ENCODE data around the gene AP1AR.
"Not testable (repeated sequence)": the region's sequence is repeated elsewhere in the genome, so short reads cannot be mapped to it uniquely, and the experiment has no call there.

The AP1AR gene

DNA sequence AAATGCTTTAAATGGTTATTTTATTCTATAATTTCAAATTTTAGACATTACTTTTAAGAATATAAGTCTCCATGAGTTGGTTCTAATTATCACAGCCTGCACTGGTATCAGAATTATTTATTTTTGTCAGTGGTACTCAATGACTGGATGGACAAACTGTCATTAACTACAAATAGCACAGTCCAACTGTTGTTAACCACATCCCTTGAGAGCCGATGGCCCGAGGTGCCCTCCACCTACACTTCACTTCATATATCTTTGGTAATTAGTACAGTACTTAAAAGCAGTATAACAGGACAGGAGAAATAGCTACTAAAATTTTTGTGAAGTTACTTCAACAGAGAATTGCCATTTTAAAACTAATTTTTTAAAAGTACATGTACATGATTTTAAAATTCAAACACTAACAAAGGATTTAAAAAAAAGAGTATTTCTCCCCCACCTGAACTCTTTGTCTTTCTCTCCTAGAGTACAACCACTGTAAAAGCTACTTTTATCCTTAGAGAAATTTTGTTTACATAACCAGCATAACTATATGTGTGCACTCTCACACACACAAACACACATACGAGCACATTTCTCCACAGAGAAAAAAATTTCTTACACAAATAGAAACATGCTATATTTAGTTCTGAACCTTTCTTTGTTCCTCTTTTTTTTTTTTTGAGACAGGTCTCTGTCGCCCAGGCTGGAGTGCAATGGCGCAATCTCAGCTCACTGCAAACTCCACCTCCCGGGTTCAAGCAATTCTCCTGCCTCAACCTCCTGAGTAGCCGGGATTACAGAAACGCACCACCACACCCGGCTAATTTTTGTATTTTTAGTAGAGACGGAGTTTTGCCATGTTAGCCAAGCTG is 47.7 kb downstream of the AP1AR start:
- DNase-seq (ENCODE audit: low read depth), result no peak

DNA sequence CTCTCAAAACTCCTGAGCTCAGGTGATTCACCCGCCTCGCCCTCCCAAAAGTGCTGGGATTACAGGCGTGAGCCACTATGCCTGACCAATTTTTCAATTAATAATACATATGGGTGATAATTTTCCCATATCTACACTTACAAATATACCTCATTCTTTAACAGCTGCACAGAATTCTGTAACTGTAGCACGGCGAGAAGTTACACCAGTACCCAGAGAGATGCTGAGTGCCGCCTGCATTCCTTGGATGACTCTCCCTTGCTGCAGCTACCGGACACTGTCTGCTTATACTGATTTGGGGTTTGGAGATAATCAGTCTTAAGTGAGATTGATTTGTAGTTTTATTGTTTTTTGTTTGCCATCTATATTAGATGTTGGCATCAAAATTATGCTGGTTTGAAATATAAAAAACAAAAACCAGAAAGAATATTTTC is 48.3 kb downstream of the AP1AR start:
- no peak for DNase-seq (ENCODE audit: low read depth)

DNA sequence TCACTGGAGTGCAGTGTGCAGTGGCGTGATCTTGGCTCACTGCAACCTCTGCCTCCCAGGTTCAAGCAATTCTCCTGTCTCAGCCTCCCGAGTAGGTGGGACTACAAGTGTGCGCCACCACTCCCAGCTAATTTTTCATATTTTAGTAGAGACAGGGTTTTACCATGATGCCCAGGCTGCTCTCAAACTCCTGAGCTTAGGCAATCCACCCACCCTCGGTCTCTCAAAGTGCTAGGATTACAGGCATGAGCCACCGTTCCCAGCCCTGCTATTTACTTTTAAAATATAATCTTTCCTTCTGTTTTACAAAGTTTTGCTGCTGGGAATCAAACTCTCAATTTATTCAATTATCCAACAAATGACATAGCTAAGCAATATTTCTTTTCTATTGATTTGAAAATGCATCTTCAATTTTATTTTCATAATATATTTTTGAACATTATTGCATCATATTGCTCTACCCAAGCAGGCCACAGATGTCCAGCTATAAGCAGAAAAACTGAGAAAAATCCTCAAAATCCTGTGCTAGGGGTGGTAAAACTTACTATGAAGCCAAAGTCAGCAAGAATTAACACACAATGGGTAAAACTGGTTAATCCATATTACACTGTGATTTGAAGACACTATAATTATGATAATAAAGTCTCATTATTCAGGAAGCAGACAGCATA is 48.9 kb downstream of the AP1AR start:
- DNase-seq (ENCODE audit: low read depth), result no peak

DNA sequence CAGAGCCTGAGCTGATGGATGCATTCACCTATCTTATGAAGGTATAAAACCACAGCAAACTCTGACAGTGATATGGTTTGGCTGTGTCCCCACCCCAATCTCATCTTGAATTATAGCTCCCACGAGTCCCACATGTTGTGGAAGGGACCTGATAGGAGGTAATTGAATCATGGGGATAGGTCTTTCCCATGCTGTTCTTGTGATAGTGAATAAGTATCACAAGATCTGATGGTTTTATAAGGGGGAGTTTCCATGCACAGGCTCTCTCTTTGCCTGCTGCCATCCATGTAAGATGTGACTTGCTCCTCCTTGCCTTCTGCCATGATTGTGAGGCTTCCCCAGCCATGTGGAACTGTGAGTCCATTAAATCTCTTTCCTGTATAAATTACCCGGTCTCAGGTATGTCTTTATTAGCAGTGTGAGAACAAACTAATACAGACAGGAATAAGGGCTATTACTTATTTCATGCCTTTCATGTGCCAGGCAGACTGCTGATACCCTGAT is 50.4 kb downstream of the AP1AR start:
- not testable (repeated sequence) for DNase-seq (ENCODE audit: low read depth)

DNA sequence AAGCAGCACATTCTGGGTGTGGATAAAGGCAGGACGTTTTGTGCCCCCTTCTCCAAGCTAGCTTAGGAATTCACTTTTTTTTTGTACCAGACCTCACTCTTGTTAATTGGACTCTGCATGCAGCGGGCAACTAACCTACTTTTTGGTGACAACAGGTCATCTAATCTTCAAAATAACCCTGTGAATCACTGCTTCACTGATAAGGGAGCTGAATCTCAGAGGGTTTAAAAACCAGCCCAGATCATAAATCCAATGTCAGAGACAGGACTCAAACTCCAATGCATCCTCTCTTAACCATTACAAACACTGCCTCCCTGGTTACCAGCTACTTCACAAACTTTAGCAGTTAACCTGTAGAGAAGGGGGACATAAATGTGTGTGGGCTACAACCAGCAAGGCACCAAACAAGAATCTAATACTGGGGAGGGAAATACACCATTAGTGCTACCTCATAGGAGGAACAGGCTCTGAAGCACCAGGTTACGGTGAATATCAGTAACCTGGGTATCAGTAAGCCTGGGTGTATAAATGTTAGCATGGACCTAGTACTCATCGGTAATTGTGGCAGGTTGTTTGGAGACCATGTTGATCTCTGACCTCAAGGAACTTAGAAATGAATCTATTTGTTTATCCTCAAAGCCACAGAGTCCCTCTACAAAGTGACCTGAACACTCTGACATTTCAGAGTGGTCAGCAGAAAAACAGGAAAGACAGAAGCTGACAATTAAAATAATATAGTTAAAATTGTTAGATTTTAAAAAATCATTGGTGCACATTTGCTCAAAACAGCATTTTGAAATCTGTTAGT is 51.5 kb downstream of the AP1AR start:
- DNase-seq (ENCODE audit: low read depth), result no peak

DNA sequence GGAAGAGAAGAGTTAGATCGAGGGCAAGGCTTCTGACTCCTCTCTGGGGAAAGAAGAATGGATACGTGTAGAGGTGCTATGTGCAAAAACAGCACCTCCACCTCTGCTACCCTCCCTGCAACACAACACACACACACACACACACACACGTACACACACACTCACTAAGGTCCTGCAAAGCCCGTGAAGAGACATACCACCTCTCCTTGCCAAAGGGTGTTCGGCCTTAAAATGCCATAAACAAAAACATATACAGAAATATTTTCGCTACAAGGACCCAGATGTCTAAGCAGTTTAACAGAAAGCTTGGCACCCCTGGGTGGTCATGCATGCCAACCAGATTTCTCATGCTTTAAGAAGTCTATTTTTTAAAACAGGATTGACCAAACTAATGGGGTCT is 52.6 kb downstream of the AP1AR start:
- no peak for DNase-seq (ENCODE audit: low read depth)

DNA sequence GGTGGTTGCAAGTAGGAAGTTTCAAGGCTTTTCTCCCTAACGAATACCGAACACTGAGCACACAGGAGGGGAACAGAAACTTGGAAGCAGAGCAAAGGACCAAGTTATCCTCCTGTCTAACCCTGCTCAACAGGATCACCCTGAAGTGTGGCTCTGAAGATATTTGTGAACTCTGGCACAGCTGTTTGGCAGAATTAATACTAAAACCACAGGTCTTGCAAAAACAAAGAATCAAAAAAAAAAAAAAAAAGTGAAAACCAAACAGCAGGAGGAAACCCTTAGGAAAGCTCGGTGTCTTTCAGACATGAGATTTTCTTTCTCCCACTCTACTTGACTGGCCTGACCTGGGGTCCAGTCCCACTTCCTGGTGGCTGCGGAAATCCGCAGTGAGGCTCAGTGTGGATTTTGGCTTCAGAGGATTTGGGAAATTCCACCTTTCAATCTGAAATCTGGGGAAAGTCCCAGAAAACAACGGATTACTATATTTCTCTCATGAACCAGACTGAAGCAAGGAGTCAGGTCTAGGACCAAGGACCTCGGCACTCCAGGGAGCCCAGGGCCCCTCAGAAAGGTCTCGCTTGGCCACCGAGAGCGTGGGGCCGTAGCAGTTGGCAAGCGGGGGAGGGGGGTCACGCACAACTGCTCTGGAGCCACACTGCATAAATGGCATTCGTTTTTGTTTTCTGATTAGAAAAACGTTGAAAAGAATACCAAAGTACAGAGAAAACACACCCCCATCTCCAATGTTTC is 53.2 kb downstream of the AP1AR start:
- DNase-seq (ENCODE audit: low read depth), result no peak

DNA sequence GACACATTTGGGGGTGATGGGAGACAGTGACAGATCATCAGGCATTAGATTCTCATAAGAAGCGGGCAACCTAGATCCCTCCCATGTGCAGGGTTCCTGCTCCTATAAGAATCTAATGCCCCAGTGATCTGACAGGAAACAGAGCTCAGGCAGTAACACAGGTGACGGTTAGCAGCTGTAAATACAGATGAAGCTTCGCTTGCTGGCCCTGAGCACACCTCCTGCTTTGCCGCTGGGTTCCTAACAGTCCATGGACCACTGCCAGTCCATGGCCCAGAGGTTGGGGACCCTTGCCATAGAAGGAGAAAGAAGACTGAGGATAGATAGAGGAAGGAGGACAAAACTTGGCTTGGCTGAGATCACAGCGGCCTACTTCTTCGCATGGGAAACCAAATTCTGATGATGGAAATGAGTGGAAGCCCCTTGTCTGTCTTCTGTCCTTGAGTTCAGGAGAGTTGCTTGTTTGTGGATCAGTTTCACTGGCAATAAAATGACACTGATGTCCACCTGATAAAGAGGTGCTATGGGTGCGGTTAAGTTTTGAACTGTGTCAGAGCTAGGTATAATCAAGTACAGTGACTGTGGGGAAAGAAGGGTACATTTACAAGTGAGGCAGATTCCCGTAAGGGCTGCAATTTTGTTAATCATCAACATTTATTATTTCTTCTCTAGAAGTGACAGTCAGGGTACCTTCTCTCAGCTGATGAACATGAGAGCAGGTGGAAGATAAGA is 55.8 kb downstream of the AP1AR start:
- no peak for DNase-seq (ENCODE audit: low read depth)

DNA sequence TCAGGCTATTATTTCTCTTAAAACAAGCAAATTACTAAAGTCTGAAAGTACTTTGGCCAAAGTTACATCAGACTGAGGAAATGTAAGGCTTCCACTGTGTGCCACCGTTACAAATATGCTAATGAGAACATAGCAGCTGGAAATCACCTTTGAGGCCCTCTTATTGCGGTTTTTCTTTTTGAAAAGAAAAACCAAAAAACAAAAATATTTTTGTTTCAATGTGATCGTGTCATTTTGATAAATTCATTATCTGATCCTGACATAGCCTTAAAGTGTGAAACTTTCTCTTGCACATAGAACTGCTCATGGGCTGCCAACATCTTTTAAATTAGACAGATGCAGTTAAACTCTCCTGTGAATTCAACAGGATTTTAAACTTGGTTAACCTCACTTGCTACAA is 56.9 kb downstream of the AP1AR start:
- no peak for DNase-seq (ENCODE audit: low read depth)

DNA sequence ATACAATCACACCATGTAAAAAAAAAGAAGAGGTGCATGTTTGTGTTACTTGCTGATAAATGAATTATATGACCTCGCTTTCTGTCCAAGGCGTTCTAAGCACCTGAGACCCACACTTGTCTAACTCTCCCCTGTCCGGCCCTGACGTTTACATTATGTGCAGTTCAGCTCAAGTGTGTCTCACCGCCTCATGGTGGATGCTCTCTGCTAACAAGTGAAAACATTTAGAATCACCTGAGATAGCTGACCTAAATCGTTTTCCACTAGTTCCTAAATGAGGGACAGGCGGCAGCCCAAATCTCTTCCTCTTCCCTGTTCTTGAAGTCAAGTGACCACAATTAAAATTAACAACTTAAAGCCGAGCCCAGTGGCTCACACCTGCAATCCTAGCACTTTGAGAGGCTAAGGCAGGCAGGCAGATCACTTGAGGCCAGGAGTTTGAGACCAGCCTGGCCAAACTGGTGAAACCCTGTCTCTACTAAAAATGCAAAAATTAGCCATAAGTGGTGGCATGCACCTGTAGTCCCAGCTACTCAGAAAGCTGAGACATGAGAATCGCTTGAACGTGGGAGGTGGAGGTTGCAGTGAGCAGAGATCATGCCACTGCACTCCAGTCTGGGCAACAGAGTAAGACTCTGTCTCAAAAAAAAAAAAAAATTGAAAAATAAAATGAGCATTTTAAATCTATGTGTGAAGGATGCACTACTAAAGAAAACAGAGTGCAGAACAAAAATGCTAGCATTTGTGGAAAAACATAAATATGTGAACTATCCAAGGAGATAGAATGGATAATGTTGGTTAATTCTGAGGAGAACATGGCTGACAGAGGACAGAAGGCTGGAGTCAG is 58.0 kb downstream of the AP1AR start:
- no peak for DNase-seq (ENCODE audit: low read depth)

DNA sequence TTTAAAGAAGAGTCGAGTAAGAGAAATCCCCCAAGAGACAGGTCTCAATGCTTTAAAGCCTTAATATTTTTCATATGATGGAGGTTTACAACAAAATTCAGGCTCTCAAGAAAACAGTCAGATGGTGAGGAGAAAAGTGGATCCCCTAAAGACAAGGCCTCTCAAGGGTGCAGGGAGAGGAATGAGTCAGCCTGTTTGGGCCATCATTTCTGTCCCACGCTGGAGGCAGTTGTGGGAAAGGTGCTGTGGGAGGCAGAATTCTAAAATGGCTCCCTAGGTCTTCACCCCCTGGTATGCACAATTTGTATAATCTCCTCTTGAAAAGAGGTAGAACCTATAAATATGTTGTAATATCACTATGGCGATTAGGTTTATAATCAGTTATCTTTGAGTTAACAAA is 58.8 kb downstream of the AP1AR start:
- no peak for DNase-seq (ENCODE audit: low read depth)

DNA sequence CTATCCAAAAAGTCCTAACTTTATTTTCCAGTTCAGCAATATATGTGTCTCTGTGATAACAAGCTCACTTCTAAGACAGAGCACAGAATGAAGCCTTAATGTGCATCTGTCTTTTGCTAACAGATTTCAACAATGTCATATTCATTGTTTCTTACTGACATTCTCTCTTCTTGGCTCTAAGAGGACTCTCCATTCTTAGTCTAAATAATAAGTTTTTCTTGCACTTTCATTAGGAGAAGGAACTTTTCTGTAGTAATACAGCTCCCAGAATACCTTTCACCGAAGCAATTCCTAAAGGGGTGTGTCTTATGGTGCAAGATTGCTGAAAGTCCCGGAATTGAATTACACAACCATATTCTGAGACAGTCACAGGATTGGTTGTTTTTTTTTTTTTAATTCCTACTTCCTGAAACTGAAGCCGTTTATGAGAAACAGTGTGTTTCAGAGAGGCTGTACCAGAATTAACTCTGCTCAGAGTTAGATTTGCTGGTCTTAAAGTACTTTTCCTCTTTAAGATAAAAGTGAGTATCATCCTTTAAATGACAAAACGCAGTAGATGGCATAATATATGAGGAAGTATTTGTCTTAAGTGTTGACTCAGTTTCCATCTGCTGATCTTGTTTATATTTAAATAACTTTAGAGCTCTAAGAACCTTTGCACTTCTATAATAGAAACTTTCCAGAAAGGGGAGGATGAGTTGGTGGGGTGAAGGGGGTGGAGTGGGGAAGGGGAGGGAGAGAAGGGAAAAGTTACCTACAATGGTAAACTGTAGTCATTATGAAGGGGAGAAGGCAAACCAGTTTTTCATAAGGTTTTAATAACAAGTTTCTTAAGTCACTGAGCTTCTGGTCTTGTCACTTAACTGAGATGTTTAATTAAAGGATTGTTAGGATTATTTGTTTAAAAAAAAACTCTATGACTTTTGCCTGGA is 65.6 kb downstream of the AP1AR start, which contains the start of gene ALPK1:
TSS of gene ALPK1 (plus strand) at position 421 of the 932 bp plus-strand sequence.
- DNase-seq (ENCODE audit: low read depth), result no peak

DNA sequence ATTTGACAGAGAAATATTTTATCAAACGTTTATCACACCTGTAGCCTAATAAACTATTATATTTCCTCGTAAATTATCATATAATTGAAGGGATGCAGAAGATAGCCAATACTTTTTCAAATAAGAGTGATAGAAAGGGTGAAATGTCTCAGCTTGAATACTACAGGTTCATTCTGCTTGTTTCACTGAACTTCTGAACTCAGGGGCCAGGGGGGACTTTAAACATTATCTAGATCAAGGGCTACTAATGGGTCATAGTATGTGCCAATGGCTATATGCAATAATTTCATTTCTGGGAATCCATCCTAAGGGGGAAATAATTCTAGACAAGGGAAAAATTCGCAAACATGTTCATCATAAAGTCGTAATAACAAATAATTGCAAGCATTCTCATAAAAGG is 68.1 kb downstream of the AP1AR start:
- no peak for DNase-seq (ENCODE audit: low read depth)

DNA sequence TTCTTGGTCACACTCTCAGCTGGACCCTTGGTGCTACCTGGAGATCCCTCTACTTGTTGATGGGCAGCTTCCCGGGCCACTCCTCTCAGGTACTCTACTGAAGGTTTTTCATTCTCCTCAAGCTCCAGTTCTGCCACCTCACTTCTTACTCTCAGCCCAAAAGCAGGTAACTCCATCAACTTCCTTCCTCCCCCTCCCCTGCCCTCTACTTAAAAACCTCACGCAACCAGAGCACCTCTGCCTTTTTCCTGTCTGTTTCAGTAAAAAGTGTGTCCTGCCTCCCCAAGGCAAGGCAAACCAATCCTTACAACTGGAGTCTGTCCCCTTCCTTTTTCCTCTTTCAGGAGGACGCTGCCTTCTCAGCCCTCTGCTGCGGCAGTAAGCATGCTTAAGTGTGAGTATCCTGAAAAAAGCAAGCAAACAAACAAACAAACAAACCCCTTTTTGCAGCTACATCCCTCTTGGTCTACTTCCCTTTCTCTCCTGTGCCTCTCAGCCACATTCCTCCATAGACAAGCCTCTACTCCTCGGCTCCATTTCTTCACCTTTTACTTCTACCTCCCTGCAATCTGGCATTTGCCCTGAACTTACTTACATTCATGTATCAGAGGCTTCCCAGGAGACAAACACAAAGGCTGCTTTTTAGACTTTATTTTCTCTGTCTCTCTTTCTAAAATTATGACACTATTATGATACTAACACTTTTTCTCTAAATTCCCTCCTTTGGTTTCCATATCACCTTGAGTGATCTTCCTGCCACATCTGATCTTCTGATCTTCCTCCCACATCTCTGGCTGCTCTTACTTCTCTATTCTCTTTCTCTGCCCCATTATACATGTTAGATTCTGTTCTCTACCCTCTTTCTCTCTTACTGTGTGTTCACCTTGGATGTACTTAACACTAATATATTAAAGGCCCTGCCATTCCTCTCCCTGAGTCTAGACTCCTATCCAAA is 71.0 kb downstream of the AP1AR start:
- no peak for DNase-seq (ENCODE audit: low read depth)

DNA sequence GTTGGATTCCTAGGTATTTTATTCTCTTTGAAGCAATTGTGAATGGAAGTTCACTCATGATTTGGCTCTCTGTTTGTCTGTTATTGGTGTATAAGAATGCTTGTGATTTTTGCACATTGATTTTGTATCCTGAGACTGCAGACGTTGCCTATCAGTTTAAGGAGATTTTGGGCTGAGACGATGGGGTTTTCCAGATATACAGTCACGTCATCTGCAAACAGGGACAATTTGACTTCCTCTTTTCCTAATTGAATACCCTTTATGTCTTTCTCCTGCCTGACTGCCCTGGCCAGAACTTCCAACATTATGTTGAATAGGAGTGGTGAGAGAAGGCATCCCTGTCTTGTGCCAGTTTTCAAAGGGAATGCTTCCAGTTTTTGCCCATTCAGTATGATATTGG is 73.9 kb downstream of the AP1AR start:
- not testable (repeated sequence) for DNase-seq (ENCODE audit: low read depth)

DNA sequence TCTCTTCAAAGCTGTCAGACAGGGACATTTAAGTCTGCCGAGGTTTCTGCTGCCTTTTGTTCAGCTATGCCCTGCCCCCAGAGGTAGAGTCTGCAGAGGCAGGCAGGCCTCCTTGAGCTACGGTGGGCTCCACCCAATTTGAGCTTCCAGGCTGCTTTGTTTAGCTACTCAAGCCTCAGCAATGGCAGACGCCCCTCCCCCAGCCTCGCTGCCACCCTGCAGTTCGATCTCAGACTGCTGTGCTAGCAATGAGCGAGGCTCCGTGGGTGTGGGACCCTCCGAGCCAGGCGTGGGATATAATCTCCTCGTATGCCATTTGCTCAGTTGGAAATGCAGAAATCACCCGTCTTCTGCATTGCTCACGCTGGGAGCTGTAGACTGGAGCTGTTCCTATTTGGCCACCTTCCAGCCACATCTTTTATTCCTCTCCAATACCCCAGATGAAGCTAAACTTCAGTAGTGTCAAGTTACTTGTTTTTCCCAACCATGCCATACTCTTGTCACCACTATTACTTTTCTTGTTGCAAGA is 77.7 kb downstream of the AP1AR start:
- not testable (repeated sequence) for DNase-seq (ENCODE audit: low read depth)

DNA sequence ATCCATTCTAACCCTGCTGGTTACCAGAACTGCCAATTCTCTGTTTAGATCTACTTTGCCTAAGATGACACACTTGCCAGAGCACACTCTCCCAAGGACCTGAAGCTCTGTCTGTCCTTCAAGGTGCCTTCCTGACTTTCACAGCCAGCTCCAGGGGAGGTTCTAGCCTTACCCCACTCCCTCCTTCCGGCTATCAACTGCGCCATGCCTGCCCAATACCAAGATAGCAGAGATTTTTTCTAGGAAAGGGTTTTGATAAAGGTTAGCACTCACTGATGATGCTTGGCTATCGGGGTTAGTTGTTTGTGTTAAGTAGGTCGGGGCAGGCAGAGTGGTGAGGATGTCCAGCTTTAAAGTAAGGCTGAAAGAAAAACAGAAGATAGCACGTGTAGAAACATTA is 79.9 kb downstream of the AP1AR start:
- no peak for DNase-seq (ENCODE audit: low read depth)

All from stimulated activated CD8-positive, alpha-beta memory T cell treated with anti-CD3 and anti-CD28 coated beads, Interleukin-12 subunit alpha, Interleukin-12 subunit beta, amount 100 ng/mL, for 1 hour (primary cell).